GM23248 (cell line): Measurements from ENCODE around the gene IMP3.

ENCODE experiments used
- EZH2 ChIP-seq: fragments of 200-600 bp; sonication (generic); IDR thresholded peaks from 2 replicates; pipeline ENCODE4 v1.6.1; 2018; ENCODE audit warnings: antibody characterized with exemption, mild to moderate bottlenecking; ENCODE audit not compliant: insufficient read depth, poor library complexity, severe bottlenecking
- EZH2phosphoT487 ChIP-seq: fragments of 200-600 bp; sonication (generic); IDR thresholded peaks from 2 replicates; pipeline ENCODE4 v1.6.1; 2018; ENCODE audit warnings: antibody characterized with exemption, moderate library complexity, mild to moderate bottlenecking, low read depth; ENCODE audit not compliant: insufficient read depth

DNA sequence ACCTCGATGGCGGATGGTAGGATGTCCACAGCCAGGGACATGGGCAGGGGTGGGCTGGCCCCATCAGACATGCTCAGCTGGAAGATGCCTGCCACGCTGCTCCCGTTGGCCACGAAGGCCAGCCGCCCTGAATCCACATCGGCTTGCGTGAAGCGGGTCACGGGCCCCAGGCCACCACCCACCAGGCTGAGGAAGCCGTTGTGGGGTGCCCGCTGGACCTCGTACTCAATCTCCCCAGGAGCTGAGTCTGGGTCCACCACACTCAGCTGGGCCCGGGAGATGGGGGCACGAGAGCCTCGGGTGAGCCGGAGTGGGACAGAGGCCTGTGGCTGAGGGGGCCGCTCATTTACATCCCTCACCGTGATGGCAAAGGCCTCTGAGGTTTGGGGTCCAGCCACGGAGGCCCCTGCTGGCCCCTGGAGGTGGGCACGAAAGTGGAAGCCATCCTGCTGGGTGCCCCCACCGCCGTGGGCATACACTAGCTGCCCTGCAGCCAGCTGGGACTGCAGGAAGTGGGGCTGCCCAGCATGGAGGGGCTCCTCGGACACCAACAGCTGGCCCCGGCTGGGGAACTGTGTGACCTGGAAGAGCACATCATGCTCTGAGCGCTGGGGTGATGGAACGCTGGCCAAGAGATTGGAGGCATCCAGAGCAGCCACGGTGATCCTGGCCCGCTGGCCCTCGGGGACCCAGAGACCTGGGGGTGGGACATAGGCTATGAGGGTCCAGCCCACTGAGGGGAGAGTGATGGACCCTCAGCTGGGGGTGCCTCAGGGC lies 36.9 kb upstream of the IMP3 start:
- TF ChIP-seq EZH2 (no peak), EZH2phosphoT487 (no peak)
